Vagina (tissue), 2 donors: ENCODE measurements around the gene HAUS3. TPM values are rescaled to one million over a fixed set of nuclear protein-coding genes. Genes with fewer than 3 reads are reported as not detected.

ENCODE experiments used
- DNase-seq, 2 donors: peaks; one replicate each; pipeline ENCODE4 v3.0.0-alpha.2; 2017; ENCODE audit errors: extremely low spot score in 2 of 2
- H3K27ac ChIP-seq: fragments of 200-600 bp; sonication (generic); one replicate; pipeline ENCODE4 v1.5.1; 2019
- H3K27me3 ChIP-seq: fragments of 200-600 bp; sonication (generic); one replicate; pipeline ENCODE4 v1.5.1; 2019
- H3K36me3 ChIP-seq, 2 donors: fragments of 200-600 bp; sonication (generic); one replicate each; pipeline ENCODE4 v1.5.1; 2017 to 2019
- H3K4me1 ChIP-seq: fragments of 200-600 bp; sonication (generic); one replicate; pipeline ENCODE4 v1.5.1; 2019
- H3K4me3 ChIP-seq, 2 donors: fragments of 200-600 bp; sonication (generic); 1 replicate in 1 of 2; 2 replicates in 1 of 2; pipeline ENCODE4 v1.5.1; 2016 to 2019
- H3K9me3 ChIP-seq: fragments of 200-600 bp; sonication (generic); one replicate; pipeline ENCODE4 v1.5.1; 2019
- POLR2A ChIP-seq, 2 donors: fragments of 450-650 bp; IDR thresholded peaks; one replicate each; pipeline ENCODE4 v1.6.1; 2017; ENCODE audit warnings: antibody characterized with exemption in 2 of 2, mild to moderate bottlenecking in 2 of 2, moderate library complexity in 2 of 2
- POLR2AphosphoS5 ChIP-seq, 2 donors: sonication (generic); formaldehyde crosslinking; IDR thresholded peaks; one replicate each; pipeline ENCODE4 v1.9.0; 2017; ENCODE audit warnings: antibody characterized with exemption in 2 of 2, mild to moderate bottlenecking in 2 of 2, low read depth in 1 of 2; ENCODE audit not compliant: insufficient read depth in 1 of 2
- intact Hi-C: fragments of 100-400 bp; cut with DNase I; formaldehyde crosslinking; loops from one replicate; pipeline ENCODE4 v1.15.1; 2023
- total RNA-seq: library from RNA; depleted of rRNA; stranded (reverse); fragments of >200 nt; gene quantifications from one replicate; pipeline ENCODE4 v1.2.3, GENCODE V29; 2016
- TF ChIP-seq, protein P1 (sequence below), 3 experiments: fragments of 450-650 bp in 2 of 3; fragments of 200-600 bp in 1 of 3; sonication (generic) in 1 of 3; IDR thresholded peaks; one replicate each; pipeline ENCODE4 v1.5.1; 2017 to 2019; ENCODE audit warnings: antibody characterized with exemption in 3 of 3, mild to moderate bottlenecking in 2 of 3, moderate library complexity in 2 of 3

The HAUS3 gene
- total RNA-seq, 1 donor from 2014 or later, result 9.6 TPM

DNA sequence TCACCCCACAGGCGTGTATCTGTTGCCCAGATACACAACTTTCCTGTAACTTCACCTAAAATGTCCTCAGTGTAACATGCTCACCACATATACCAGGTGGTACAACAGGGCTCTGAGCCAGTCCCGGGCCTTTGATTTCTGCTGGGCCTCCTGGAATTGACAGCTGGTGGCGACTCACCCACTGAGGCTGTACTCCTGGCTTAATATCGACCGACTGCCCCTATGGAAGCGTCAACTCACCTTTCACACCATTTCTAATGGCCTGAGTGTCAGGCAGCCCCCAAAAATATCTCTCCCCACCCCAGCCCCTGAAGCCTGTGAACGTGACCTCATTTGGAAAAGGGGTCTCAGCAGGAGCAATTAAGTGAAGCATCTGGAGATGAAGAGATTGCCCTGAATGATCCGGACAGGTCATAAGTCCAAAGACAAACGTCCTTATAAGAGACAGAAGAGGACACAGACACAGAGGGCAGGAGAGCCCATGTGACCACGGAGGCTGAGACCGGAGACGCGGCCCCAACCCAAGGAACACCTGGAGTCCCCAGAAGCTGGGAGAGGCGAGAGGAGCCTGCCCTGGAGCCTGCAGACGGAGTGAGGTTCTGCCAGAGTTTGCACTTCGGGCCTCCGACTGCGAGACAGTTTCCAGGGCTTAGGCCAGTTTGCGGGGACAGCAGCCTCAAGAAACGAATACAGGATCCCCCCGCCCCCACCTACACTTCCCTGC lies 32.6 kb upstream of the HAUS3 start:
- Histone ChIP-seq H3K4me3 (no peak overlapping the region), H3K4me1 (no peaks in the 10 kb centered on the region), H3K27me3 (no peaks in the 10 kb centered on the region), H3K9me3 (no peaks in the 10 kb centered on the region), H3K27ac (no peak overlapping the region), H3K36me3 (no peaks in the 10 kb centered on the region)
- no peak for DNase-seq
- intact Hi-C loops, result no loop called here
- TF ChIP-seq, protein P1, sequence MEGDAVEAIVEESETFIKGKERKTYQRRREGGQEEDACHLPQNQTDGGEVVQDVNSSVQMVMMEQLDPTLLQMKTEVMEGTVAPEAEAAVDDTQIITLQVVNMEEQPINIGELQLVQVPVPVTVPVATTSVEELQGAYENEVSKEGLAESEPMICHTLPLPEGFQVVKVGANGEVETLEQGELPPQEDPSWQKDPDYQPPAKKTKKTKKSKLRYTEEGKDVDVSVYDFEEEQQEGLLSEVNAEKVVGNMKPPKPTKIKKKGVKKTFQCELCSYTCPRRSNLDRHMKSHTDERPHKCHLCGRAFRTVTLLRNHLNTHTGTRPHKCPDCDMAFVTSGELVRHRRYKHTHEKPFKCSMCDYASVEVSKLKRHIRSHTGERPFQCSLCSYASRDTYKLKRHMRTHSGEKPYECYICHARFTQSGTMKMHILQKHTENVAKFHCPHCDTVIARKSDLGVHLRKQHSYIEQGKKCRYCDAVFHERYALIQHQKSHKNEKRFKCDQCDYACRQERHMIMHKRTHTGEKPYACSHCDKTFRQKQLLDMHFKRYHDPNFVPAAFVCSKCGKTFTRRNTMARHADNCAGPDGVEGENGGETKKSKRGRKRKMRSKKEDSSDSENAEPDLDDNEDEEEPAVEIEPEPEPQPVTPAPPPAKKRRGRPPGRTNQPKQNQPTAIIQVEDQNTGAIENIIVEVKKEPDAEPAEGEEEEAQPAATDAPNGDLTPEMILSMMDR (IDR thresholded peaks at IDR 0.05), result no peak
- no peak for TF ChIP-seq POLR2A (IDR thresholded peaks at IDR 0.05)
- no peak for TF ChIP-seq POLR2AphosphoS5 (IDR thresholded peaks at IDR 0.05; ENCODE audit: insufficient read depth in 1 of 2, low read depth in 1 of 2)

DNA sequence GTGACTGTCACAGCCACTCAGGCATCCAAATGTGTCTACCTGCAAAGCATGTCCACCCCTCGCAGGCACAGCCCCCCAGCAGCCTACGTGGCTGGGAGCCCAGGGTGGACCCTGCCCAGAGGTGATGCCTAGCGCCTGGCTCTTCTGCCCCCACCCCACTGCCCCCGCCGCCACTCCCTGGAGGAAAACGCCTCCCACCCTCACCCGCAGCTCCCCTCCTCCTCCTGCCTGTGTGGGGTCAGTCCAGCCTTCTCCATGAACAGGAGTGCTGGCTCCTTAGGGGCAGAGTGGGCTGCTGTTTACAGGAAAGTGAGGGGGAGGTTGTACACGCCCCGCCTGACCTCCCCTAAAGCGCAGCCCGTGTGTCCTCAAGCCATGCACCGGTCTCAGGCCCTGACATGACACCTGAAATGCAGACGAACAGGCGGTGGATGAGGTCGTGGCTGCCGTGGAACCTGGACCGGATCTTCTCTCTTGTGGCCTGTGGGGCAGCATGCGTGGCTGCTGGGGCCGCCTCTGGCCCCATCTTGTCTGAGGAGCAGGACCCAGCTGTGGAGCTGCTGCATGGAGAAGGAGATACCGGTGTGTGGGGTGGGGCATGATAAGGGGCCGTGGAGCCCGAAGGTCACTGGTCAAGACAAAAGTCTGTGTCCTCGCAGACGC lies 31.9 kb upstream of the HAUS3 start:
- no peak overlapping the region for H3K27ac ChIP-seq
- TF ChIP-seq POLR2A (IDR thresholded peaks at IDR 0.05) (no peak), POLR2AphosphoS5 (IDR thresholded peaks at IDR 0.05; ENCODE audit: insufficient read depth in 1 of 2, low read depth in 1 of 2) (no peak)
- TF ChIP-seq, protein P1 (IDR thresholded peaks at IDR 0.05), result no peak
- no peaks in the 10 kb centered on the region for H3K27me3 ChIP-seq
- H3K36me3 ChIP-seq, result no peaks in the 10 kb centered on the region
- no peak overlapping the region for H3K4me3 ChIP-seq
- H3K4me1 ChIP-seq, result no peaks in the 10 kb centered on the region
- DNase-seq, result no peak
- no peaks in the 10 kb centered on the region for H3K9me3 ChIP-seq
- intact Hi-C loops, result no loop called here

DNA sequence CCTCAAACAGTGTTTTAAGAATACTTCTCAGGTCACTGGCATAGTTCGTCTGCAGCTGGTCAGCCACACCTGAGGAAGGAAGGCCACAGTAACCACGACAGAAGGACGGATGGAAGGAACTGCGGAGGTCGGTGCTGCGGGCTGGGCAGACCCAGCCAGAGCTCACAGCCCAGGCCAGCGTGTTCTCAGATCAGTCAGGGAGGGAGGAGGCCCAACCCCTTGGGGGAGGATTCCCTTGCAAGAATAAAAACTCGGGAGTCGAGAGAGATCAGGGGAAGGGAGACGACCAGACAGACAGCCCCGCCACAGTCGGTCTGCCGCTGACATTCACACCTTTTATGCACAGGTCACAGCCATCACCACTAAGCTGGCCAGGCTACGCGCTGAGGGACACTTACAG lies 31.3 kb upstream of the HAUS3 start:
- Histone ChIP-seq H3K36me3 (no peaks in the 10 kb centered on the region), H3K27ac (no peak overlapping the region), H3K9me3 (no peaks in the 10 kb centered on the region), H3K4me1 (no peaks in the 10 kb centered on the region), H3K4me3 (no peak overlapping the region), H3K27me3 (no peaks in the 10 kb centered on the region)
- DNase-seq, result no peak
- intact Hi-C loops, result no loop called here
- TF ChIP-seq POLR2A (IDR thresholded peaks at IDR 0.05), result no peak
- TF ChIP-seq, protein P1 (IDR thresholded peaks at IDR 0.05), result no peak
- no peak for TF ChIP-seq POLR2AphosphoS5 (IDR thresholded peaks at IDR 0.05; ENCODE audit: insufficient read depth in 1 of 2, low read depth in 1 of 2)

DNA sequence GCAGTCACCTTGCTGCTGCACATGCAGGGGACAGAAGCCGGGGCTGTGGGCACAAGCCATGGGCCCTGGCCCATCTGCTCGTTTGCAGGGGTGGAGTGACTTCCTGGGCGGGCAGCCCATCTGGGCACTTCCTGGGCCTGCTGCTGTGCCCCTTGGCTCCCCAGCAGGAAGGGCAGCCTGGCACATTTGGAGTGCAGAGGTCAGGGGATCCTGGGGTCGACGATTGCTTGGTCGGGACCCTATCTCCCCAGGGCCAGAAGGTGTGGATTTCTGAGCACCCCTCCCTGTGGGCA lies 30.9 kb upstream of the HAUS3 start:
- no peak for TF ChIP-seq POLR2A (IDR thresholded peaks at IDR 0.05)
- TF ChIP-seq, protein P1 (IDR thresholded peaks at IDR 0.05), result no peak
- TF ChIP-seq POLR2AphosphoS5 (IDR thresholded peaks at IDR 0.05; ENCODE audit: insufficient read depth in 1 of 2, low read depth in 1 of 2), result no peak
- H3K4me3 ChIP-seq, result no peak overlapping the region
- no peaks in the 10 kb centered on the region for H3K9me3 ChIP-seq
- intact Hi-C loops, result no loop called here
- H3K4me1 ChIP-seq, result no peaks in the 10 kb centered on the region
- DNase-seq, result no peak
- no peak overlapping the region for H3K27ac ChIP-seq
- no peaks in the 10 kb centered on the region for H3K27me3 ChIP-seq
- no peaks in the 10 kb centered on the region for H3K36me3 ChIP-seq
